A673 (cell line): ENCODE results near the gene CUL4A. TPM values are rescaled to one million over a fixed set of nuclear protein-coding genes. Genes with fewer than 3 reads are reported as not detected.

Experiments
- BruUV-seq: library from RNA; stranded (reverse); fragments of 400-500 nt; replicated peaks from 2 replicates; lab custom pipeline; 2021; lab: Mats Ljungman, UMichigan
- CTCF ChIA-PET: fragments of 300-600 bp; sonication (Branson Sonifier 250); formaldehyde crosslinking; loops from one replicate; lab custom pipeline; 2022; ENCODE audit warnings: antibody characterized with exemption; lab: Charles Lee
- POLR2A ChIA-PET: fragments of 300-600 bp; sonication (Branson Sonifier 250); formaldehyde crosslinking; loops from one replicate; lab custom pipeline; 2022; ENCODE audit warnings: antibody characterized with exemption; ENCODE audit not compliant: low non-redundant PET; lab: Charles Lee
- DNase-seq: peaks from one replicate; pipeline ENCODE4 v3.0.0-alpha.2; 2015; ENCODE audit warnings: low spot score
- H3K27ac ChIP-seq: fragments of 200-600 bp; sonication (generic); 2 replicates; pipeline ENCODE4 v1.5.1; 2016; ENCODE audit warnings: mixed run types, low read depth, mild to moderate bottlenecking, mixed read lengths, antibody characterized with exemption, low read length; ENCODE audit not compliant: poor library complexity, severe bottlenecking
- H3K27me3 ChIP-seq: fragments of 200-600 bp; sonication (generic); replicated peaks from 2 replicates; pipeline ENCODE4 v1.6.1; 2017; ENCODE audit warnings: mixed run types, low read depth, mild to moderate bottlenecking, mixed read lengths, antibody characterized with exemption, low read length; ENCODE audit not compliant: insufficient read depth, poor library complexity
- H3K36me3 ChIP-seq: fragments of 200-600 bp; sonication (generic); 2 replicates; pipeline ENCODE4 v1.6.1; 2016; ENCODE audit warnings: mixed run types, mild to moderate bottlenecking, mixed read lengths, antibody characterized with exemption, low read length; ENCODE audit not compliant: insufficient read depth, poor library complexity, severe bottlenecking
- H3K4me1 ChIP-seq: fragments of 200-600 bp; sonication (generic); 2 replicates; pipeline ENCODE4 v1.6.1; 2017; ENCODE audit warnings: mixed run types, mild to moderate bottlenecking, mixed read lengths, antibody characterized with exemption, low read length; ENCODE audit not compliant: insufficient read depth, poor library complexity, severe bottlenecking
- H3K4me3 ChIP-seq: fragments of 200-600 bp; sonication (generic); 2 replicates; pipeline ENCODE4 v1.5.1; 2016; ENCODE audit warnings: low read depth, mixed run types, mild to moderate bottlenecking, mixed read lengths, low read length; ENCODE audit not compliant: poor library complexity, severe bottlenecking
- H3K9me3 ChIP-seq: fragments of 200-600 bp; sonication (generic); 2 replicates; pipeline ENCODE4 v1.6.1; 2016; ENCODE audit warnings: mixed run types, low read depth, mild to moderate bottlenecking, mixed read lengths, antibody characterized with exemption, low read length; ENCODE audit not compliant: poor library complexity, severe bottlenecking
- EZH2 ChIP-seq: fragments of 200-600 bp; sonication (generic); IDR thresholded peaks from 2 replicates; pipeline ENCODE4 v1.6.1; 2017; ENCODE audit warnings: borderline replicate concordance, low read depth, mild to moderate bottlenecking, mixed read lengths, antibody characterized with exemption, low read length; ENCODE audit not compliant: poor library complexity, severe bottlenecking
- intact Hi-C: fragments of 100-400 bp; cut with micrococcal nuclease; formaldehyde crosslinking; loops from one replicate; pipeline ENCODE4 v1.10.0; 2022; ENCODE audit not compliant: unreplicated experiment
- total RNA-seq: library from RNA; stranded (reverse); gene quantifications from 2 replicates; pipeline ENCODE4 v1.2.3, GENCODE V29; 2021
- TF ChIP-seq, protein P1 (sequence below): fragments of 300-800, 200-600 bp; sonication (generic); conservative IDR thresholded peaks from 2 replicates; pipeline ENCODE4 v1.5.1; 2017; ENCODE audit warnings: low read depth, mild to moderate bottlenecking, antibody characterized with exemption, low read length, moderate library complexity, mixed read lengths

Gene CUL4A
- total RNA-seq, 1 experiment from 2014 or later: 87.5 TPM

DNA sequence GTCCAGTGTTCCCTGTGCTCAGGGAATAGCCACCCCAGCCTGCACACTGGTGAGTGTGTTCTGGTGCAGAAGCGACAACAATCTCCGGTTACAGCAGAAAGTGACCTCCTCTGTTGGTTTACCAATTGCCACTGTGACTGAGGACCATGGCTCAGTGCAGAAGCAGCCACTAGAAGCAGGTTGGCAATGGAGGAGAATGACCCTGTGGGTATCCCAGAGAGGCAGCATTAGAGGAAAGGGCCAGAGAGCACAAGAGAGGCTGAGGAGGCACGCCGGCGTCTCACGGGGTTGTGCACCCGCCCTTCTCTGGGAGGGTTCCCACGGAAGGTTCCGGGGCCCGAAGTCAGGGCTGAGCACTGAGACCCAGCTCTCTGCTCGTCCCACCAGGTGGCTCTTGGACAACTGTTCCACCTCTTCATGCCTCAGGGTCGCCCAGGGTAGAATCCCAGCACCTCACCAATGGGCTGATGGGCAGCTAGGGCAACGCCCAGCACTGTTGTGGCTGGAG lies 36.9 kb upstream of the CUL4A start:
- intact Hi-C loops: no loop called here
- H3K9me3 ChIP-seq: no peaks in the 10 kb centered on the region
- no peak overlapping the region for H3K4me3 ChIP-seq
- no TSS peak for BruUV-seq
- no peaks in the 10 kb centered on the region for H3K27me3 ChIP-seq
- no peaks in the 10 kb centered on the region for H3K4me1 ChIP-seq
- POLR2A ChIA-PET: no interaction called here
- no peak for DNase-seq
- no peak overlapping the region for H3K27ac ChIP-seq
- H3K36me3 ChIP-seq: peaks cover 27% of the 10 kb centered on the region
- TF ChIP-seq EZH2: no peak
- TF ChIP-seq, protein P1, sequence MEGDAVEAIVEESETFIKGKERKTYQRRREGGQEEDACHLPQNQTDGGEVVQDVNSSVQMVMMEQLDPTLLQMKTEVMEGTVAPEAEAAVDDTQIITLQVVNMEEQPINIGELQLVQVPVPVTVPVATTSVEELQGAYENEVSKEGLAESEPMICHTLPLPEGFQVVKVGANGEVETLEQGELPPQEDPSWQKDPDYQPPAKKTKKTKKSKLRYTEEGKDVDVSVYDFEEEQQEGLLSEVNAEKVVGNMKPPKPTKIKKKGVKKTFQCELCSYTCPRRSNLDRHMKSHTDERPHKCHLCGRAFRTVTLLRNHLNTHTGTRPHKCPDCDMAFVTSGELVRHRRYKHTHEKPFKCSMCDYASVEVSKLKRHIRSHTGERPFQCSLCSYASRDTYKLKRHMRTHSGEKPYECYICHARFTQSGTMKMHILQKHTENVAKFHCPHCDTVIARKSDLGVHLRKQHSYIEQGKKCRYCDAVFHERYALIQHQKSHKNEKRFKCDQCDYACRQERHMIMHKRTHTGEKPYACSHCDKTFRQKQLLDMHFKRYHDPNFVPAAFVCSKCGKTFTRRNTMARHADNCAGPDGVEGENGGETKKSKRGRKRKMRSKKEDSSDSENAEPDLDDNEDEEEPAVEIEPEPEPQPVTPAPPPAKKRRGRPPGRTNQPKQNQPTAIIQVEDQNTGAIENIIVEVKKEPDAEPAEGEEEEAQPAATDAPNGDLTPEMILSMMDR: no peak
- CTCF ChIA-PET: no interaction called here

DNA sequence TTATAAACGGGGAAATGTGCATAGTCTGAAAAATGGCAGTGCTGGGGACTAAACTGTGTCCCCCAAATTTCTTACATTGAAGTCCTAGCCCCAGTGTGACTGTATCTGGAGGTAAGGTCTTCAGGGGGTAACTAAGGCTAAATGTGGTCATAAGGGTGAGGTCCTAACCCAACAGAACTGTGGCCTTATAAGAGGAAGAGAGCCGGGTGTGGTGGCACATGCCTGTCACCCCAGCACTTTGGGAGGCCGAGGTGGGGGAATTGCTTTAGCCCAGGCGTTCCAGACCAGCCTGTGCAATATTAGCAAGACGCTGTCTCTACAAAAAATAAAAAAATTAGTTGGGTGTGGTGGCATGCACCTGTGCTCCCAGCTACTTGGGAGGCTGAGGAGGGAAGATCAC lies 33.1 kb upstream of the CUL4A start:
- ChIA-PET POLR2A (no interaction called here), CTCF (no interaction called here)
- H3K36me3 ChIP-seq: peaks cover 65% of the 10 kb centered on the region

DNA sequence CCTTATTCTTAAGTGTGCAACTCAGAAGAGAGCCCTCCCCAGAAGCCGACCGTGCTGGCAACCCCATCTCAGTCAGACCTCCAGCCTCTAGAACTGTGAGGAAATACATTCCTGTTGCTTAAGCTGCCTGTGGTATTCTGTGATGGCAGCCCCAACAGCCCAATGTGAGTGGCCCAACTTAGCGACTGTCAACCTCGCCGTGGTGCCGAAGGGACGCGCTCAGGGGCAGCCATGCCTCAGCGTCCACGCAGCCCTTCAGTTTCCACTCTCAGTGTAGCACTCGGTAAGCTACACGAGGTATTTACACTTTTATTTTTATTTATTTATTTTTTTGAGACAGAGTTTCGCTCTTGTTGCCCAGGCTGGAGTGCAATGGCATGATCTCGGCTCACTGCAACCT lies 32.6 kb upstream of the CUL4A start:
- no peaks in the 10 kb centered on the region for H3K27me3 ChIP-seq
- intact Hi-C loops: no loop called here
- ChIA-PET POLR2A (no interaction called here), CTCF (no interaction called here)
- BruUV-seq: no TSS peak
- DNase-seq: no peak
- peaks cover 66% of the 10 kb centered on the region for H3K36me3 ChIP-seq
- no peak overlapping the region for H3K27ac ChIP-seq
- no peaks in the 10 kb centered on the region for H3K4me1 ChIP-seq
- H3K4me3 ChIP-seq: no peak overlapping the region
- TF ChIP-seq EZH2: no peak
- TF ChIP-seq, protein P1: no peak
- no peaks in the 10 kb centered on the region for H3K9me3 ChIP-seq

More for the DNA sequence above, 33.1 kb upstream of the CUL4A start:
- intact Hi-C loops: no loop called here
- Histone ChIP-seq H3K9me3 (no peaks in the 10 kb centered on the region), H3K27ac (no peak overlapping the region), H3K4me3 (no peak overlapping the region), H3K27me3 (no peaks in the 10 kb centered on the region), H3K4me1 (no peaks in the 10 kb centered on the region)
- no peak for TF ChIP-seq EZH2
- TF ChIP-seq, protein P1: no peak
- no TSS peak for BruUV-seq
- no peak for DNase-seq
